Thyroid gland (tissue), 4 donors: Measurements from ENCODE around the gene CEP72. TPM values are rescaled to one million over a fixed set of nuclear protein-coding genes. Genes with fewer than 3 reads are reported as not detected.

ENCODE experiments used
- DNase-seq, 2 donors: peaks; one replicate each; pipeline ENCODE4 v3.0.0-alpha.2; 2019
- H3K27ac ChIP-seq, 3 donors: fragments of 200-600 bp; sonication (generic); 1 replicate in 2 of 3; 2 replicates in 1 of 3; pipeline ENCODE4 v1.5.1; 2016 to 2019; ENCODE audit warnings: mild to moderate bottlenecking in 1 of 3, moderate library complexity in 1 of 3
- H3K27me3 ChIP-seq: fragments of 200-600 bp; sonication (generic); one replicate; pipeline ENCODE4 v1.5.1; 2019
- H3K36me3 ChIP-seq, 2 donors: fragments of 200-600 bp; sonication (generic); one replicate each; pipeline ENCODE4 v1.5.1; 2016 to 2019
- H3K4me1 ChIP-seq, 2 donors: fragments of 200-600 bp; sonication (generic); one replicate each; pipeline ENCODE4 v1.5.1; 2017 to 2019
- H3K4me3 ChIP-seq, 3 donors: fragments of 200-600 bp; sonication (generic); replicated peaks in 1 of 3; 1 replicate in 2 of 3; 2 replicates in 1 of 3; pipeline ENCODE4 v1.5.1; 2016; ENCODE audit warnings: mild to moderate bottlenecking in 1 of 3
- H3K9me3 ChIP-seq: fragments of 200-600 bp; sonication (generic); one replicate; pipeline ENCODE4 v1.5.1; 2017
- CTCF ChIP-seq, 6 experiments: fragments of 200-600 bp in 3 of 6; fragments of 450-650 bp in 3 of 6; sonication (generic) in 3 of 6; IDR thresholded peaks; one replicate each; pipeline ENCODE4 v1.5.1; 2016 to 2019; ENCODE audit warnings: antibody characterized with exemption in 6 of 6, mild to moderate bottlenecking in 2 of 6, inconsistent platforms in 1 of 6, moderate library complexity in 1 of 6
- POLR2A ChIP-seq, 2 donors: fragments of 450-650 bp; IDR thresholded peaks; one replicate each; pipeline ENCODE4 v1.6.1; 2017; ENCODE audit warnings: antibody characterized with exemption in 2 of 2, mild to moderate bottlenecking in 2 of 2, moderate library complexity in 1 of 2
- WGBS, 2 donors: methylation state at CpG; one replicate each; pipeline ENCODE4 v1.1.5; 2017; 5-methylcytosine and 5-hydroxymethylcytosine counted together
- intact Hi-C: fragments of 100-400 bp; cut with DNase I; formaldehyde crosslinking; loops from one replicate; pipeline ENCODE4 v1.15.1; 2023
- total RNA-seq, 4 donors: library from RNA; depleted of rRNA; stranded (reverse); fragments of >200 nt; gene quantifications; one replicate each; pipeline ENCODE4 v1.2.3, GENCODE V29; 2016

CEP72 gene
- total RNA-seq, 4 donors from 2014 or later: 3.4 to 7.6 (median 4.6) TPM

GRCh38 chr5:673831-674629 lies 61.9 kb downstream of the CEP72 start:
- no peaks in the 10 kb centered on the region for H3K27me3 ChIP-seq
- TF ChIP-seq CTCF (IDR thresholded peaks at IDR 0.05) (no peak), POLR2A (IDR thresholded peaks at IDR 0.05) (no peak)
- 52 to 67% methylated on average over 9 to 15 of the region's 27 CpGs for WGBS, 2 donors
- H3K36me3 ChIP-seq: no peaks in the 10 kb centered on the region
- no peak overlapping the region for H3K4me3 ChIP-seq
- peaks cover 22 to 35% of the 10 kb centered on the region in 2 donors for H3K4me1 ChIP-seq
- no peaks in the 10 kb centered on the region for H3K9me3 ChIP-seq
- intact Hi-C loops: loop anchor here (10.0 kb wide), 1 partner anchor 101 kb away; no protein-coding TSS in a partner anchor
- H3K27ac ChIP-seq: no peak overlapping the region
- DNase-seq: peak; percentile 12 to 15

- Histone ChIP-seq H3K4me1 (peaks cover 22 to 35% of the 10 kb centered on the region in 2 donors), H3K36me3 (no peaks in the 10 kb centered on the region), H3K27me3 (no peaks in the 10 kb centered on the region), H3K9me3 (no peaks in the 10 kb centered on the region), H3K27ac (no peak overlapping the region), H3K4me3 (no peak overlapping the region)
- TF ChIP-seq CTCF (IDR thresholded peaks at IDR 0.05) (no peak), POLR2A (IDR thresholded peaks at IDR 0.05) (no peak)
- intact Hi-C loops: loop anchor here (10.0 kb wide), 1 partner anchor 100 kb away; no protein-coding TSS in a partner anchor
- WGBS, 2 donors: 53% methylated on average over 3 of the region's 7 CpGs; no CpG with 5 or more reads in 1 of the 2 donors
- no peak for DNase-seq
Measured at GRCh38 chr5:674630-675011, 62.5 kb downstream of the CEP72 start.

GRCh38 chr5:675111-675870 lies 63.2 kb downstream of the CEP72 start:
- intact Hi-C loops: loop anchor here (10.0 kb wide), 1 partner anchor 100 kb away; no protein-coding TSS in a partner anchor
- Histone ChIP-seq H3K27ac (no peak overlapping the region), H3K9me3 (no peaks in the 10 kb centered on the region), H3K36me3 (no peaks in the 10 kb centered on the region), H3K4me1 (peaks cover 22 to 35% of the 10 kb centered on the region in 2 donors), H3K27me3 (no peaks in the 10 kb centered on the region), H3K4me3 (no peak overlapping the region)
- TF ChIP-seq CTCF (IDR thresholded peaks at IDR 0.05): no peak
- no peak for TF ChIP-seq POLR2A (IDR thresholded peaks at IDR 0.05)
- 75 to 86% methylated on average over 9 to 12 of the region's 20 CpGs for WGBS, 2 donors
- DNase-seq: no peak

- TF ChIP-seq CTCF (IDR thresholded peaks at IDR 0.05): no peak
- no peak for TF ChIP-seq POLR2A (IDR thresholded peaks at IDR 0.05)
- intact Hi-C loops: loop anchor here (10.0 kb wide), 1 partner anchor 99 kb away; no protein-coding TSS in a partner anchor
- WGBS, 2 donors: 87 to 90% methylated on average over 32 of the region's 36 CpGs
- H3K36me3 ChIP-seq: no peaks in the 10 kb centered on the region
- DNase-seq: peak in 1 of 2 donors; percentile 1
- peaks cover 22 to 35% of the 10 kb centered on the region in 2 donors for H3K4me1 ChIP-seq
- no peak overlapping the region for H3K27ac ChIP-seq
- H3K4me3 ChIP-seq: no peak overlapping the region
- H3K27me3 ChIP-seq: no peaks in the 10 kb centered on the region
- H3K9me3 ChIP-seq: no peaks in the 10 kb centered on the region
Measured at GRCh38 chr5:675871-676698, 63.9 kb downstream of the CEP72 start.
